ENCODE results near the gene ARHGAP42.

The ARHGAP42 gene

GRCh38 chr11:101022256-101022655 lies 335.2 kb downstream of the ARHGAP42 start:
- TF ChIP-seq, protein P1, sequence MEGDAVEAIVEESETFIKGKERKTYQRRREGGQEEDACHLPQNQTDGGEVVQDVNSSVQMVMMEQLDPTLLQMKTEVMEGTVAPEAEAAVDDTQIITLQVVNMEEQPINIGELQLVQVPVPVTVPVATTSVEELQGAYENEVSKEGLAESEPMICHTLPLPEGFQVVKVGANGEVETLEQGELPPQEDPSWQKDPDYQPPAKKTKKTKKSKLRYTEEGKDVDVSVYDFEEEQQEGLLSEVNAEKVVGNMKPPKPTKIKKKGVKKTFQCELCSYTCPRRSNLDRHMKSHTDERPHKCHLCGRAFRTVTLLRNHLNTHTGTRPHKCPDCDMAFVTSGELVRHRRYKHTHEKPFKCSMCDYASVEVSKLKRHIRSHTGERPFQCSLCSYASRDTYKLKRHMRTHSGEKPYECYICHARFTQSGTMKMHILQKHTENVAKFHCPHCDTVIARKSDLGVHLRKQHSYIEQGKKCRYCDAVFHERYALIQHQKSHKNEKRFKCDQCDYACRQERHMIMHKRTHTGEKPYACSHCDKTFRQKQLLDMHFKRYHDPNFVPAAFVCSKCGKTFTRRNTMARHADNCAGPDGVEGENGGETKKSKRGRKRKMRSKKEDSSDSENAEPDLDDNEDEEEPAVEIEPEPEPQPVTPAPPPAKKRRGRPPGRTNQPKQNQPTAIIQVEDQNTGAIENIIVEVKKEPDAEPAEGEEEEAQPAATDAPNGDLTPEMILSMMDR (conservative IDR thresholded peaks at IDR 0.05; ENCODE audit: low read depth, low read length) = no peak
- DNase-seq (ENCODE audit: low read depth) = no peak
- H3K4me3 ChIP-seq (ENCODE audit: low read length) = no peak overlapping the region

DNA sequence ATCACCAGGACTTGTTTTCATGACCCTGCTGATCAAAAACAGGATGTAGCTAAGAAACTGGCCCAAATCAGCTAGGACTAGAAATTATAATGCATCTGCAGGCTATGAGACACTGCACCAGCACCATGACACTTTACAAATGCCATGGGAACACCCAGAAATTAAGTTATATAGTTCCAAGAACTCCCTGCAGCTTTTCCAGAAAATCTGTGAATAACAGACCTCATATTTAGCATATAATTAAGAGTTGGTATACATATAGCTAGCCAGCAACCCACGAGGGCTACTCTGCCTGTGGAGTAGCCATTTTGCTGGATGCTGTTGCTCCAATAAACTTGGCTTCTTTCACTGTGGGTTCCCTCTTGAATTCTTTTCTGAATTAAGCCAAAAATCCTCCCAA lies 341.6 kb downstream of the ARHGAP42 start:
- H3K4me3 ChIP-seq (ENCODE audit: low read length) = no peak overlapping the region
- TF ChIP-seq, protein P1 (conservative IDR thresholded peaks at IDR 0.05; ENCODE audit: low read depth, low read length) = no peak
- no peak for DNase-seq (ENCODE audit: low read depth)

DNA sequence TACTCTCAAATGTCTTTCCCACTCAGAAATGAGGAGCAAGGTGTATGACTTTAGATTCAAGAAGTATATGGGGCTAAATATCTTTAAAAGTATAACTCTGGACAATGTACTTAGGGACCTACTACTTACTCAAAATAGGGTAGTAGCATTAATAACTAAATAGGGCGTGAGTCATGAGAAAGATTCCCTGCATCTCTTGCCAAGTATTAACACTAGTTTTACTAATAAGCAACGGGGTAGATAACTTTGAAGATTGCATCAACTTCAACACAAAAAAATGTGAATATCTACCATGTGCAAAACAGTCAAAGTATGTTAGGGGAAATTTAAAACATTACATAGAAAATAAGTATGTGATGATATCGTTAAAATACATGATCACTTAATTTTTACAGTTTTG lies 342.9 kb downstream of the ARHGAP42 start:
- TF ChIP-seq, protein P1 (conservative IDR thresholded peaks at IDR 0.05; ENCODE audit: low read depth, low read length) = no peak
- peak; percentile 33 for DNase-seq (ENCODE audit: low read depth)
- no peak overlapping the region for H3K4me3 ChIP-seq (ENCODE audit: low read length)

DNA sequence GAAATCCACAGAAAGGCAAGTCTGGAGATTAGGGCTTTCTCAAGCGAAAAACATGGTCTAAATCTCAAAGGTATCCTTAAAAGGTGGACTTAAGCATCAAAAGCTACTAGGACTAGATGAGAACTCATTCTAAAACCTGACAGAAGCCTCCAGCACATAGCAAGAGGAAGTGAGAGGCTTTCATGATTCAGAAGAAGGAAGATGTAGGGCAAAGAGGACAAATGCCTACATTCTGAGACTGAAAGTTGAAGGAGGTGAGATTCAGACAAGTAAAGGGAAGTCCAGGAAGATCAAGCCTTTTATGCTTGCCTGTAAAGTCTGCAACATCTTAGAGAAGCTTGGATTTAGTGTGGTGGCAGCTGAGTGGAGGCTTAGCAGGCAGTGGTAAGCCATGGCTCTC lies 343.6 kb downstream of the ARHGAP42 start:
- DNase-seq (ENCODE audit: low read depth) = no peak
- no peak overlapping the region for H3K4me3 ChIP-seq (ENCODE audit: low read length)
- TF ChIP-seq, protein P1 (conservative IDR thresholded peaks at IDR 0.05; ENCODE audit: low read depth, low read length) = no peak

DNA sequence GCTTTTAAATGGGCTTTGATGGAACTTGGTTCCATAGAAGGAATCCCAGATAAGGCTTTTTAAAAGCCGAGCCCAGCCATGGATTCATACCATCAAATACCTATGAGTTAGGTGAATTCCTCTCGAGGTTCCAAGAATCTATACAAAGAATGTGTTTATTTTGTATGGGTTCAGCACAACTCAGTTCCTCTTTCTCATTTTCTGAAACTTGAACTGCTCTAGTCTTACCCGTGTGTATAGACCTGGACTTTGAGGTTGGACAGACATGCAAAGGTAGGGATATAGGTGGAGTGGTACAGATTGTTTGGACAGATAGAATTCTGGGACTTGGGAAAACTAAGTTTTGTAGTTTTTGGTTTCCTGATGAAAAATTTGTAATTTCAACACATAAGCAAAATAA lies 344.6 kb downstream of the ARHGAP42 start:
- no peak overlapping the region for H3K4me3 ChIP-seq (ENCODE audit: low read length)
- DNase-seq (ENCODE audit: low read depth) = no peak
- TF ChIP-seq, protein P1 (conservative IDR thresholded peaks at IDR 0.05; ENCODE audit: low read depth, low read length) = no peak

DNA sequence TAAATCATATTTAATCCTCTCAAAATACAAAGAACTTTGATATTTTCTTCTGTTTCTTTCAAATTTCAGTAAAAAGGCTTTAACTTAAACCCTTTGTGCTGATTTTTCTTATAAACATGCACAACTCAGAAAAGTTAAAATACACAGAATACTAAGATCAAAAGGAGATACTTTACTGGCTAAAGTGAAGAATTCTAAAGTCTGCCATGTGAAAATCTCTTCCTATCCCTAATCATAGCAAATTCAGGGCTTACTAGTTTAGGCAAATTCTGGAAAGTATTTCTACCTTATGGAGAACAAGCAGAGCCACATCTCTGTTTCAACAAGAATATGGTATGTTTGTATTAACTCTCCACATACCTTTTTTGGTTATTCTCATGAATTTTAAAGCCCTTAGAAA lies 345.9 kb downstream of the ARHGAP42 start:
- TF ChIP-seq, protein P1 (conservative IDR thresholded peaks at IDR 0.05; ENCODE audit: low read depth, low read length) = no peak

GRCh38 chr11:101034076-101034475 lies 347.0 kb downstream of the ARHGAP42 start:
- TF ChIP-seq, protein P1 (conservative IDR thresholded peaks at IDR 0.05; ENCODE audit: low read depth, low read length) = no peak
- no peak for DNase-seq (ENCODE audit: low read depth)
- no peak overlapping the region for H3K4me3 ChIP-seq (ENCODE audit: low read length)

More for the DNA sequence above, 345.9 kb downstream of the ARHGAP42 start:
- DNase-seq (ENCODE audit: low read depth) = no peak
- no peak overlapping the region for H3K4me3 ChIP-seq (ENCODE audit: low read length)

All from retinal pigment epithelial cell (primary cell).